ENCODE data around the gene N4BP2L1.

Gene N4BP2L1

DNA sequence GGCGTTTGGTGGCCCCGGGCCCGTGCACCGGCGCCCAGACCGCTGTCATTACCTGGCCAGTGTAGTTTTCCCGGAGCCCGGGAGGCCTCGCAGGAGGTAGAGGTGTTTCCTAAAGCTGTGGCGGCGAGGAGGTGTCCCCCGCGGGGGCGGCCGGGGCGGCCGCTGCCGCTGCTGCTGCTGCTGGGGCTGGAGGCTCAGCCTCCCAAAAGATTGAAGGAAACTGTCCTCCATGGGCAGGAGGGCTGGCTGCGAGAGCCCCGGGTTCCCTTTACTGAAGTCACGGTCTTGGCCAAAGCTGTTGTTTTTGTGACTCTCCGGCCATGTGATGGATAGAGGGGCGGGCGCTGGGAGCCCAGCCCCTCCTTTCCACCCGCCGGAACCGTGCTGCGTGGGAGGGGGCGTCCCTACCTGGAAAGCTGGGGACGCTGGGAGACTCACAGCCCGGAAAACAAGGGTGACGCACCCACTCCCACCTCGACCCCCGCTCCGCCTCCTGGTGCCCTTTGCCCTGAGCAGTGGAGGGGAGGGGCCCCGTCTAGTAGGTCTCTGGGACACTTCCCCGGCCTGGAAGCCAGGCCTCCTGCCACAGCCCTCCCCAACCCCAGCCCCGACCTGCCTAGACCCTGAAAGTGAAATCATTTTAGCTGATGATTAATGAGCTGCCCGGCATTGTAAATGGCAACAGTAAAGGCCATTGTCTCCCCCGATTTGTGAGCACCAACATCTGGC is at the start of gene N4BP2L1:
TSS of gene N4BP2L1 (minus strand) at position 279 of the 729 bp plus-strand sequence. CDS start at position 231, 48 bp downstream.
- DNase-seq (ENCODE audit: low read depth in 2 of 2), result peak; percentile 88

DNA sequence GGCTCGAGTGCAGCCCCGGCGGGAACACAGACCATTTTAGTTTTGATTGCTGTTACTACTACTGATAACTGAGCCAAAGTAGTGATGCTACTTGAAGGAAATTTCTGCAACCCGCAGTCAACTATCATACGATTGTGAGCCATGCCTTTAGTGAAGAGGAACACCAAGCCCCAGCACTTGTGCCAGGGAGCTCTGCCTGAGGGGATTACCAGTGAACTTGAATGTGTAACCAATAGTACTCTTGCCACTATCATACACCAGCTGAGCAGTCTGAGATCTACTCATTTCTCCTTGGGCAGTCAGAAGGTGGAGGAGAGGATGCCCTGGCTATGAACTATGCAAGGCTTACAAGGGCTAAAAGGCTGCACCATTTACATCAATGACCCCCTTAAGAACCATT is 49.0 kb upstream of the N4BP2L1 start:
- DNase-seq (ENCODE audit: low read depth in 2 of 2), result no peak

DNA sequence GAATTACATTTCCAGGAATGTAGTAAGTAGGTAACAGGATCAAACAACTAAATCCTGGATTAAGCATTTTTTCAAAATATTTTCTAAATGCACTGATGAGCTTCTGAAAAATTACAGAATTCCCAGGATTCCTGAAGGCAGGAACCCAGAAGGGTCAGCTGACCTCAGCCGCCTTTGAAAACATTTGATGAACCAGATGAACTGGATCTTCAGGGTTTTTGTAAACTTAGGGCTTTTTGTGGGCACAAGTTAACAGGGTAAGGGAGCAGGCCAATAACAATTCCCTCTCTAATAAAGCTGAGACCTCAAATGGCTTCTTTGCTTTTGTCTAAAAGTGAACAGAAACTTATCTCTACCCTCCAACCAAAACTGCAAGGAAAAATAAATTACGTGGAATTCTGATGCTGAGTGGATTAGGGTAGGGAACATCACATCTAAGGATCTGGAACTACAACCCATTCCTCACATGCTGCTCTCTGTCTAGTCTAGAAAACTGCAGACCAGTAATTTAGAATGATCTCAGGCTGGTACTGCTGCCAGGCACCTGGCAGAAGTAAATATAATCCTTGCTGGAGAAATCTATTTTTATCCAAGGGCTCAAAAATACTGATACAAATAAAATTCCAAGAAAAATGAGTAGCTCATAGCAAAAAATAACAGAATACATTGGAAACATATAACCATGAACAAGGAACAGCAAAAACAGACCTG is 48.2 kb upstream of the N4BP2L1 start:
- DNase-seq (ENCODE audit: low read depth in 2 of 2), result no peak

DNA sequence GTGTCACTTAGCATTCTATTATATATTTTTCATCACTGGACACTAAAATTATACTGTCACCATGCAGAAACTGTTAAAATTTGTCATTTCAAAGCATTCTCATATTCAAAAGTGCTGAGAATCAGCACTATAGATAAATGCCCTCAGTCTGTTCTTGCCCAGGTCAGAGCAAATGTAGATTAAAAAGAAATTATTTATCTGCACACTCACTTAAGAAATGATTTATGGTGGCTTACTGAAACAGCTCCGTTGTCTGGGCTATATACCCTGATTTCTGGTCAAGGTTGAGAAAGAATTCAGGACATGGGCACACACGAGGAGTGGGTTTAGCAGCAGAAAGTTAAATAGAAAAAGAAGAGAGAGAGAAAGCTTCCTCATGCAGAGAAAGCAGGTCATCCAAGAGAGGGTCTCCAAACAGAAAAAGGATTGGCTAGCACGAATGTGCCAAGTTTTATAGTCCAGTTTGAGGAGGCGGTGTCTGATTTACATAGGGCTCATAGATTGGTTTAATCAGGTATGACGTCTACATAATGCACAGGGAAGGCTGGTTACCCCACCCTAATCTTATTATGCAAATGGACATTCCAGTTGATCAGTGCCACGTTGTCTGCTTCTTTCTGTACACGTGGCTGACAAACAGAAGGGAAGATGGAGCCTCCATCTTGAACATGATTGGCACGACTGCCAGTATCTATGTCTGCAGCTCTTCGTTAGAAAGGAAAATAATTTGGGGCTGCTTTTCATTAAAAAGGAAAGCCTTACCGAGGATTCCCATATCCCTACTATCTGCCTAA is 47.3 kb upstream of the N4BP2L1 start:
- DNase-seq (ENCODE audit: low read depth in 2 of 2), result no peak

DNA sequence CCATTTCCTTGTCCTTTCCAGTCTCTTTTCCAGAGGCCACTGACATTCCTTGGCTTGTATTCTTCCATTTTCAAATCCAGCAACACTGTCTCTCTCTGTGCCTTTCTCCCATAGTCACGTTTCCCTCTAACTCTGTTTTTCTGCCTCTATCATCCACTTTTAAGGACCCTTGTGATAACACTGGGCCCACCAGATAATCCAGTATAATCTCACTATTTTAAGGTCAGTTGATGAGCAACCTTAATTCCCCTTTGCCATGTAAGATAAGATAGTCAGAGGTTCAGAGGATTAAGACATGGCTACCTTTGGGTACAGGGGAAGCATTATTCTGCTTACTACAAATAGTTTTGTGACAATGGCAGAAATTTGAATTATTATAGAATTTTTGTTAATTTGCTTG is 45.7 kb upstream of the N4BP2L1 start:
- DNase-seq (ENCODE audit: low read depth in 2 of 2), result no peak

DNA sequence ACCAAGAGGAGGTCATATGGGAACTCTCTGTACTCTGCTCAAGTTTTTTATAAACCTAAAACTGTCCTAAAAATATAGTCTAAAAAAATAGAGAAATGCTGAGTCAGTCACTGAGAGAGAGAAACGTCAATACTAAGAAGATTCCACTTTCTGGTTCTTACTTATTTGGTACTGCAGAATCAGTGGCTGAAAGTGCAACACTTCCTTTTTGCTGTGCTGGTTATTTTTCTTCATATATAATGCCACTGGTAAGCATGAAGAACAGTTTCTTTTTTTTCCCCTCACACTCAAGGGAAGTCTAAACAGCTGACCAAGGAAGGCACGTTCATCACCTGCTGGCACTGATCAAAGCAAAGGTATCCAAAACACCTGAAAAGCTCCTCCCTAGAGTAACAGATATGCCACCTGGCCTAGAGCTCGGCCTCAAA is 44.3 kb upstream of the N4BP2L1 start:
- DNase-seq (ENCODE audit: low read depth in 2 of 2), result no peak

DNA sequence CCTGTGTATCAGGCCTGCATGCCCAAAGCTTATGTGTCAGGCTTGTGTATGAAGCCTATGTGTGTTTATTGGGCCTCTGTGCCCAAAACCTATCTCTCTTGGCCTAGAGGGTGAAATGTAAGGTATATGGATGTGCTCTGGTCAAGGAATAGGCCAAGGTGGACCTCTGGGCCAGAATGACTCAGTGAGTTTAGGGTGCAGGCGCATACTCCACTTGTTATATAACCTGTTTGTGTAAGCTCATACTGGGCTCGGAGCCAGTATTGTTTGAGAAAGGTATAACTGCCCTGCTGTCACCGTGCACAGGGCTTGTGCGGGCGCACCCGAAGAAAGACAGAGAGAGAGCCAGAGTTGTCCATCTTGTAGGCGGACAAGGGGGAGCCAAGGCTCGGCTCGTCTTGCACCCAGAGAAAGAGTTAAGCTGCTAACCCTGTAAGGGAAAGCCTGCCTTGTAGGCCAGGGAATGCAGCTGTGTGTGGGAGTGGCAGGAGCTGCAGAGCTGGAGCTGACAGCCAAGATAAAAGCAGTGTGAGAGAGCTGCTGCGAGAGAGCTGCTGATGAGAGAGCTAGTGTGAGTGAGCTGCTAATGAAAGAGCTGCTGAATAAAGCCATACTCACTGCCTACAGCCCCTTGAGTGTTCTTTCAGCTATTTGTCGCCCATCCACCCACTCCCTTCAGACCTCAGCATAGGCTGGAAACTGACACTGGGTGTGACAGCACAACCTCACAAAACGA is 43.4 kb upstream of the N4BP2L1 start:
- DNase-seq (ENCODE audit: low read depth in 2 of 2), result no peak

DNA sequence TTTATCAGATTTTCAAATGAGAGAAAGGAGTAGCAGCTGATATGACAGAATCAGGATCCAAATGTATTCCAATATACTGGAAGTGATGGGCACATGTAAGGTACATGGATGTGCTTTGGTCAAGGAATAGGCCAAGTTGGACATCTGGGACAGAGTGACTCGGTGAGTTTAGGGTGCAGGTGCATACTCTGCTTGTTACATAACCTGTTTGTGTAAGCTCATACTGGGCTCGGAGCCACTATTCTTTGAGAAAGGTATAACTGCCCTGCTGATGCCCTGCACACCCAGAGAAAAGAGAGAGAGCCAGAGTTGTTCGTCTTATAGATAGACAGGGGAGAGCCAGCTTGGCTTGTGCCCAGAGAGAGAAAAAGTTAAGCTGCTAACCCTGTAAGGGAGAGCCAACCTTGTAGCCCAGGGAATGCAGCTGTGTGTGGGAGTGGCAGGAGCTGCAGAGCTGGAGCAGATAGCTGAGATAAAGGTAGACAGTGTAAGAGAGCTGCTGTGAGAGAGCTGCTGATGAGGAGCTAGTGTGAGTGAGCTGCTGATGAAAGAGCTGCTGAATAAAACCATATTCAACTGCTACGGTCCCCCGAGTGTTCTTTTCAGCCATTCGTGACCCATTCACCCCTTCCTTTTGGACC is 40.7 kb upstream of the N4BP2L1 start:
- no peak for DNase-seq (ENCODE audit: low read depth in 2 of 2)

DNA sequence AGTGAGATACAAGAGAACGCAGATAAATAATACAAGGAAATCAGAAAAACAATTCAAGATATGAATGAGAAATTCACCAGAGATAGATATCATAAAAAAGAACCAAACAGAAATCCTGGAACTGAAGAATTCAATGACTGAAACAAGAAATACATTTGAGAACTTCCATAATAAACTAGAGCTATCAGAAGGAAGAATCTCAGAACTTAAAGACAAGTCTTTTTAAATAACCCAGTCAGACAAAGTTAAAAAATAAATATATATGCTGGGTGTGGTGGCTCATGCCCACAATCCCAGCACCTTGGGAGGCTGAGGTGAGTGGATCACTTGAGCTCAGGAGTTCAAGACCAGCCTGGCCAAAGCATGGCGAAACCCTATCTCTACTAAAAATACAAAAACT is 28.7 kb upstream of the N4BP2L1 start:
- DNase-seq (ENCODE audit: low read depth in 2 of 2), result no peak

DNA sequence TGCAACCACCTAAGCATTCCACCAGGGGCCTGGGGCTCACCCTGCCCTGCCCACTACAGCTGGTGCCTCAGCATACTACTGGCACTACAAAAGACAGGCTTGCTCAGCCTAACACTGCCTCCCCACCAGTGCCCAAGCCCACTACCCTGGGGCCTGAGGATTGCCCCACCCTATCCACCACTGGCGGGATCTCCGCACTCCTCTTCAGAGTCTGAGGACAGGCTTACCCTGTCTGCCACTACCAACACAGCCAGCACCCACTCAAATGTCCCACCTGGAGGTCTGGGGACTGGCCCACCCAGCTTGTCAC is 27.6 kb upstream of the N4BP2L1 start:
- no peak for DNase-seq (ENCODE audit: low read depth in 2 of 2)

DNA sequence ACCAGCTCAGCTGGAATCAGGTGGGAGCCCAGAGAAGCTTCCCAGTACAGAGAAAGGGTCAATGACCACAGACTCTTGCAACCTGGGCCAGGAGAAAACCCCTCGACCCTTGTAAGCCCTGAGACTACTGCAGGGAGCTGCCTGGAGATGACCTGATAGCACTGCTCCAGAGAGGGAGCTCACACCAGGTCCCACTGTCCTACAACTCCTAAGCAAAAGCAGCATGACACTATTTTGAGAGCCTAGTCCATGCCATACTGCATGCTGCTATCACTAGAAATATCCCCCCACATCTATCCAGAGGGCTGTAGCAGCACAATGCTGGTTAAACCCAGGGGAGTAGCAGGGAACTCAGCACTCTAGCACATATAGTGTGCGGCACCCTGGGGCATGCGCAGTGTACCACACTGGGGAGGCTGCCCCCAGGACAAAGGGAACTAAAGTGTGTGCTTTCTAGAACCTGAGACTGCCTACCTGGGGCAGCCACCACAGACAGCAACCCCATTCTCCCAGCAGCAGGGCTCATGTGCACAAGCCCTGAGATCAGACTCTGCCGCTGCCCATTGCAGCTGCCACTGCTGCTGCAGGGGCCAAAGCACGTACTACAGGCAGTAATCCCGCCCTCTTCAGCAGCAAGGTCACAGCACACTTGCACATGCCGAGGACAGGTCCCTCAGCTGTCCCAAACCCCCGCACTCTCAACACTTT is 27.1 kb upstream of the N4BP2L1 start:
- no peak for DNase-seq (ENCODE audit: low read depth in 2 of 2)

DNA sequence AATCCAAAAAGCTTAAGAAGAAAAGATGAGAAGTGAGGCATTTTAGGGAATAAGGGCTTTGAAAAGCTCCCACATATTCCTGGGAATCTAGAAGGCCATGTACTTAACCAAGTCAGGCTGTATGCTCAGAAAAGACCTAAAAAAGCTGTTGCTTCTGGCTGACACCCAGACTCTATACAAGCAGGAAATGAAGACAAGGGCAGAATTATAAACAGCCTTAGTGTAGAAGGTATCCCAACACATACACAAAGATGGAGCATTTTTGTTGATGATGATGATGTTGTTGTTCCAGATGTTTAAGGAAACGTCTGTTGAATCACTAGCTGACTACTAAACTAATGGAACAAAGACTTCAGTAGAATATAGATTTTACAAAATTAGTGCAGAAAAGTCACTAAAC is 26.1 kb upstream of the N4BP2L1 start:
- no peak for DNase-seq (ENCODE audit: low read depth in 2 of 2)

DNA sequence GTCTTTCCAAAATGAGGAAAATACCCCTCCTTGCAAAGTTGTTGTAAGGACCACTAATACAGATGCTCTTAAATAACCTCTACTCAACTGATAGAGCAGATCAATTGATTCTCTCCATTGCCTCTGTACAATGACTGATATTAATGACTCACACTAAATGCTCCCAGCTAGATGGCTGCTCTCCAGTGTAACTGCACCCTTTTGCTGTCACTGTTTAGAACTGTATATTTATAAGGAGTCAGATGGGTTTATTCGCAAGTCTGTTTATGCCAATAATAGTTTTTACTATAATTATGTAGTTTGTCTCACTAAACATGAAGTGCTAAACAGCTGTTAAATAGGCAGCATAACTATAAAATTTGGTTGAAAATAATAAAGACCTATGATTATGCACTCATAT is 21.0 kb upstream of the N4BP2L1 start:
- DNase-seq (ENCODE audit: low read depth in 2 of 2), result no peak

DNA sequence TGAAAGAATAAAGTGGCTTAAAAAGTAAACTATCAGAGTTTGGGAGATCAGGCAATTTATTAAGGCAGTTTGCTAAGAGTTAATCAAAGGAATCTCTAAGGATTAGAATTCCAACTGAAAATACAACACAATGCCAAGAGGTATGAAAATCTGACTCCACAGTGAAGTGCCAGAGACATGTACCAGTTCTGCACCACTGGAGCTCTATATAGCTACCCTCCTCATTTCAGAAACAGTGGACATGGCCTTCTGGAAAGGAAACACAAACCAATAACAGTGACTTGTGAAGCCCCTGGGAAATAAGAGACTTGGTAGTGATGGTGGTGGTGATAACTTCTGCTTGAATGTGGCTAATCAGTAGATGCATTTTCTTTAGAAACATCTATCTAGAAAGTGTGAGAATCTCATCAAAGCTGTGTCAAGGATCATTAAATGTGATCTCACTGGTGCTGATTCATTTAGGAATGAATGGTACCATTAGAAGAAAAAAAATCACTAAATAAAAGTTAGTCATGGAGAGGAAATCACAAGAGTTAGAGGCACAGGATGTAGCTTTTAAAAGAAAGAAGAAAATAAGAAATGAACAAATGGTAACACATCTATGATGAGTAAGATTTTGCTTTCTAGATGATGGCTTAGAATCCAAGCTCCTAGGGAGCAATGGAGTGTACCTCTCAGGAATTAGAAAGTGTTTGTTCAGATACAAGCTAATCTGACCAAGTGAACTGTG is 20.1 kb upstream of the N4BP2L1 start:
- DNase-seq (ENCODE audit: low read depth in 2 of 2), result no peak

DNA sequence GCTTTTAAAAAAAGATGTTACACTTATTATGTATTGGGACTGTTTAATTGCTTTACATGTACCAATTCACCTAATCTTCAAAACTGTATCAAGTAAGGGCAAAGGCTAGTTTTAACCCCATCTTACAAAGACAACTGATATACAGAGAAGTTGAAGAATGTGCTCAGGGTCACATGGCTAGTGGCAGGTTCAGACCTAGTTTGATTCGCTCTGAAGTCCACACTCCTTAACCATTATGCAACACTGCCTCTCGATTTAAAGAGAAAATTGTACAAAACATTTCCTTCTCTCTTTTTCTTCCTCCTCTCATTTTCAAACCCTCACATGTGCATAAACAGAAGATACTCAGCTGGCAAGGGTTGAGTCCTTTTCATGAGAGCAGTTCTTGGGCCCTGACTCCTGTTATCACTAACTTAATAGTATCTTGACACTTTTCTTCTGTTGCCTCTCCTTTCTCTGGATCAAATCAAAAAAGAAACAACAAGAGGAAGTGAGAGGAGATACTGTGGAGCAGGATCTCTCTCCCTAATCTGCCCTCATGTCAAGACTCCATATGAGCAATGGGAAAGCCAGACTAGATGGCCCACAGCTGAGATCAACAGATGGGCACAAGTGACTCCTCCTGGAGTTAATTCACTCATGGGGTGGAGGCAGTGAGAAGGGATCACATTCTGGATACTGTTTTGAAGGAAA is 19.0 kb upstream of the N4BP2L1 start:
- DNase-seq (ENCODE audit: low read depth in 2 of 2), result no peak

DNA sequence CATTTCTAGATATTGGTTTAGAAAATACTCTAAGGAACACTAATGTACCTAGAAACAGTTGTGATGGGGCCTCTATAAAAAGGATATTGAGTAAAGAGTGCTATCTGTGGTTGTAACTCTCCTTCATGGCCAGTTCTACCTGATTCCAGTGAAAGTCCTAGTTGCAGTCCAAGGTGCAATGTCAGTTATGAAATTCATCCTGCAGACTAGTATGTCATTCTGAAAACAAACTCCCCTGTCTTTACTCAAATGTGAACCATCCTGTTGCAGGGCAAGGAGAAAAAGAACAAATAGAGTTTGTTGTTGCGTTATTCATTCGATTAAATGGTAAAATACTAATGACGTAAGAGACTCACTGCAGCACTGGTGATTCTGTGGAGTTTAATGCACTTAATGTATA is 18.3 kb upstream of the N4BP2L1 start:
- no peak for DNase-seq (ENCODE audit: low read depth in 2 of 2)

DNA sequence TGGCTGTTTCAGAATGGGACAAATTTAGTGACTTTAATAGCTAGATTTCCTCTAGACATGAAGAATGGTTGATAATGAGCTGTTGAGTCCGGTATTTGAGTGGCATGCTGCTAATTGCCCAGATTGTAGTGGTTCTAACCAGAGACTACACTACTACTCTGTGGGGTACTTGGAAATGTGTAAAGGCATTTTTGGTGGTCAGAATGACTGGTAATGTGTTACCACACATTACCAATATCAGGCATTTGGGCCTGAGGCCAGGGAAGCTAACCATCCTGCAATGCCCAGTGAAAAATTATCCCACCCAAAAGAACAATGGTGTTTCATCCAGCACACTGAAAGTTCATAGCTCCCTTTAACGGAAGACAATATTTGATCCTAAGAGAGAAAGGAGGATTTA is 17.5 kb upstream of the N4BP2L1 start:
- DNase-seq (ENCODE audit: low read depth in 2 of 2), result no peak

DNA sequence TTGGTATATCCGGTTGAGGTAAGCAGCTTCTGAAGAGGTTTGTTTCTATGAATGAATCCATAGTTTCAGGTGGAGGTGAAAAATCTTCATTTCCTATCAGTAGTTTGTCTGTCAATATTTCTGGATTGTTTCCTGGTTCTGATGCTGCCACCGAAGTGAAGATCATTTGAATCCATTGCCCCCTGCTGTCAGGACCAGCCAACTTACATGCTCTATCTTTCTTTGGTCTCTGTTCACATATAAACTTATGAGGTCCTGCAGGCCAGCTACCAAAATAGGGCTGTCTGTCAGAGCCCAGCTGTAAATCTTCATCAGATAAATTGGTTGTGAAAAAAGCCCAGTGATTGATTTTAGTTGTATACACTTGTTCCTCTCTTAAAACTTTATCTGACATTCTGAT is 15.2 kb upstream of the N4BP2L1 start:
- DNase-seq (ENCODE audit: low read depth in 2 of 2), result peak in 1 of 2 donors; percentile 5

DNA sequence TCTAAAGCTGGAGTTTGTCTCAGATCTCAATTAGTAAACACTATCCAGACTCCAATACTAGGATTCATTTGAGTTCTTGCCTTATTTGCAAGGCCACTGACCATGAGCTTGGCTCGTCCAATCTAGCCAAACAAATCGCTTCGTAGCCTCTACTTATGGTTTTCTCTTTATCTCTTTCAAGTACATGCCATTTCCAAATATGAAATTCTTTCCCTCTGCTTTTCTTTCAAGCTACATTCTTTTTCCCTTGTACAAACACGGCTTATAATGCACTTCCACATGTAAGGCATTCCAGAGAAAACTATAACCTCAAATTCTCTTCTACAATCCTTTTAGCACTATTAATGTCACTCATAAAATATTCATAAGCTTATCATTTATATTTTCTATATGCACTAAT is 10.9 kb upstream of the N4BP2L1 start:
- DNase-seq (ENCODE audit: low read depth in 2 of 2), result no peak

DNA sequence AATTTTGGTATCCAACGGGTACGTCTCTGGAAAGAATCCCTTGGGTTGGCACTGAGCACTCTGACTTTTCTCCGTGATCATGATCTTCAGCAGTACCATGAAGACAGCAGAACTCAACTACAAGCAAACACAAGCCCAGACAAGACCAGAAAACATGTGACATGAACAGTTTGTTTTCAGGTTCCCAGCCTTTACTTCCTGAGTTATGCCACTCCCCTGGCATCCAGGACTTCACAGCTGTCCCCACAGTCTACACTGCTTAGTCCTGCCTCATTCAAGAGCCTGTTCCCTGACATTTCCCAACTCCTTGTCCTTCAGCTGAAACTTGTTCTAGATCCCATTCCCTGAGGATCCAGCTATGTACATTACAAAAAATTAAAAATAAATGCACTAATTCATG is 4.9 kb upstream of the N4BP2L1 start:
- no peak for DNase-seq (ENCODE audit: low read depth in 2 of 2)

Data from stimulated activated CD8-positive, alpha-beta memory T cell treated with anti-CD3 and anti-CD28 coated beads, Interleukin-7, amount 100 ng/mL, for 4 hours (primary cell).